Dendritic cell treated with granulocyte-macrophage colony-stimulating factor and Interleukin-4, amounts not matched to agents 40 ng/mL and 50 ng/mL, for 4 days (primary cell): ENCODE measurements around the gene CD247.
A peak's percentile ranks its signal among the peaks of the same experiment; 100 is the strongest.

Experiments used
- H3K27ac Mint-ChIP-seq: one replicate; pipeline ENCODE4 v1.8.0; 2022; ENCODE audit warnings: mild to moderate bottlenecking, mixed read lengths
- H3K27me3 Mint-ChIP-seq: one replicate; pipeline ENCODE4 v1.8.0; 2022; ENCODE audit warnings: mild to moderate bottlenecking, mixed read lengths
- H3K36me3 Mint-ChIP-seq: one replicate; pipeline ENCODE4 v1.8.0; 2022; ENCODE audit warnings: low read depth, mixed read lengths
- H3K4me1 Mint-ChIP-seq: one replicate; pipeline ENCODE4 v1.8.0; 2022; ENCODE audit warnings: low read depth, mixed read lengths
- H3K4me3 Mint-ChIP-seq: one replicate; pipeline ENCODE4 v1.8.0; 2022; ENCODE audit warnings: mild to moderate bottlenecking, moderate library complexity, mixed read lengths
- H3K9me3 Mint-ChIP-seq: one replicate; pipeline ENCODE4 v1.8.0; 2022; ENCODE audit warnings: mixed read lengths
- intact Hi-C: fragments of 100-400 bp; cut with micrococcal nuclease; formaldehyde crosslinking; loops from one replicate; pipeline ENCODE4 v1.15.0; 2022

The CD247 gene

GRCh38 chr1:167463080-167463479 is 55.2 kb downstream of the CD247 start:
- Mint-ChIP-seq H3K27ac (no peak overlapping the region), H3K4me1 (peaks cover 6% of the 10 kb centered on the region), H3K27me3 (peaks cover 5% of the 10 kb centered on the region), H3K4me3 (no peak overlapping the region), H3K9me3 (no peaks in the 10 kb centered on the region), H3K36me3 (no peaks in the 10 kb centered on the region)
- intact Hi-C loops: no loop called here

- H3K27me3 Mint-ChIP-seq: peaks cover 6% of the 10 kb centered on the region
- peaks cover 6% of the 10 kb centered on the region for H3K4me1 Mint-ChIP-seq
Measured at GRCh38 chr1:167462341-167462740, 56.0 kb downstream of the CD247 start.

GRCh38 chr1:167460836-167461235 is 57.5 kb downstream of the CD247 start:
- Mint-ChIP-seq H3K27me3 (peaks cover 19% of the 10 kb centered on the region), H3K27ac (no peak overlapping the region), H3K4me1 (peaks cover 15% of the 10 kb centered on the region), H3K36me3 (no peaks in the 10 kb centered on the region), H3K9me3 (no peaks in the 10 kb centered on the region), H3K4me3 (no peak overlapping the region)
- intact Hi-C loops: no loop called here

More at GRCh38 chr1:167462341-167462740, 56.0 kb downstream of the CD247 start:
- Mint-ChIP-seq H3K4me3 (no peak overlapping the region), H3K9me3 (no peaks in the 10 kb centered on the region), H3K27ac (no peak overlapping the region), H3K36me3 (no peaks in the 10 kb centered on the region)
- intact Hi-C loops: no loop called here

DNA sequence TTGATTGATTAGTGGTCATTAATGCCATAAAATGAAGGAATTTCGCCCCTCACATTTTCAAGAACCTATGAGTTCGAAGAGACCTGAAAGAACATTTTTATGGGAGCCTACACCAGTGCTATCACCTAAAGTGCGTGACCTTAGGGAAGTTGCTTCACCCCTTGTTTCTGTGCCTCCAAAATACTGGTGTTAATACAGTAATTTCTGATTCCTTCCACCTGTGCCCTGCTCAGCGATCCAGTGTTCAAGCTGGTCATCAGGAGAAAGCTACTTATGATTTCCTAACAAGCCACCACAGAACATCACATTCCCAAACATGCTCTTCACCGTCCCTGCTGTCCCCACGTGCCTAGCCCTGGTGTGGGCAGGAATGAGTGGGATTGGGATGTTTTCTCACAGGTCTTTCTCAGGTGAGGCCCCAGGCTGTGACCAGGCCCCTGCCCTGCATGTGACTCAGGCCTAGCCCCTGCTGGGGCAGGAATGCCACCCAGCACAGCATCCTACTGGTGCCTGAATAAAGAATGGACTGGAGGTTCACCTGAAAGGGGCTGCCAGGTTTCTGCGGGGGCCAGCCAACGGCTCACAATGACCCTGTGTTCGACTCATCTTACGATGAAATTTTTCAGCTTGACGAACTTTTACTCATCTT is 60.3 kb downstream of the CD247 start:
- Mint-ChIP-seq H3K36me3 (no peaks in the 10 kb centered on the region), H3K4me3 (no peak overlapping the region), H3K27me3 (peaks cover 19% of the 10 kb centered on the region), H3K27ac (no peak overlapping the region), H3K4me1 (peaks cover 9% of the 10 kb centered on the region), H3K9me3 (no peaks in the 10 kb centered on the region)
- intact Hi-C loops: loop anchor here (10.0 kb wide), 1 partner anchor 257 kb away; no protein-coding TSS in a partner anchor

GRCh38 chr1:167456926-167457325 is 61.4 kb downstream of the CD247 start:
- no peak overlapping the region for H3K4me3 Mint-ChIP-seq
- intact Hi-C loops: loop anchor here (10.0 kb wide), 1 partner anchor 258 kb away; no protein-coding TSS in a partner anchor
- peaks cover 17% of the 10 kb centered on the region for H3K27me3 Mint-ChIP-seq
- peaks cover 9% of the 10 kb centered on the region for H3K4me1 Mint-ChIP-seq
- H3K9me3 Mint-ChIP-seq: no peaks in the 10 kb centered on the region
- H3K36me3 Mint-ChIP-seq: no peaks in the 10 kb centered on the region
- no peak overlapping the region for H3K27ac Mint-ChIP-seq

DNA sequence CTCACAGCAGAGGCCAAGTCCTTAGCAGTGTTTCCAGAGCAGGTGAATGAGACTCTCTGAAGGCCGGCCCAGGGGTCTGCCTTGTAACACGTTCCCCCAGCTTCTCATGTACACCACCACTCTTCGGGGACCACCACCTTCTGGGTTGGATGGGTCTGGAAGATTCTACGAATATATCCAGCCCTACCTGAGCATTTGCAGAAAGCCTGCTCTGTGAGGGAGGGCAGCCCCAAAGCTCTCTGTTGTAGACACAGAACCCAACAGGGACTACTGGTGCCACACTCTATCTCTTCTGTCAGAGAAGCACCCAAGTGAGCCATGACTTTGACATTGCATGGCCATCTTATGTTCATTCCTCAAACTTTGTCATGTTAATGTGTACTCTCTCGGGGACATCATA is 61.8 kb downstream of the CD247 start:
- Mint-ChIP-seq H3K9me3 (no peaks in the 10 kb centered on the region), H3K36me3 (no peaks in the 10 kb centered on the region), H3K27me3 (peaks cover 17% of the 10 kb centered on the region), H3K27ac (peak overlapping the region; percentile 90), H3K4me1 (peaks cover 10% of the 10 kb centered on the region), H3K4me3 (peak overlapping the region; percentile 81)
- intact Hi-C loops: loop anchor here (10.0 kb wide), 1 partner anchor 258 kb away; no protein-coding TSS in a partner anchor

GRCh38 chr1:167455786-167456446 is 62.4 kb downstream of the CD247 start:
- H3K27ac Mint-ChIP-seq: peak overlapping the region; percentile 90
- H3K4me3 Mint-ChIP-seq: peak overlapping the region; percentile 81
- no peaks in the 10 kb centered on the region for H3K36me3 Mint-ChIP-seq
- peaks cover 16% of the 10 kb centered on the region for H3K4me1 Mint-ChIP-seq
- intact Hi-C loops: loop anchor here (10.0 kb wide), 1 partner anchor 259 kb away; no protein-coding TSS in a partner anchor
- no peaks in the 10 kb centered on the region for H3K9me3 Mint-ChIP-seq
- H3K27me3 Mint-ChIP-seq: peaks cover 17% of the 10 kb centered on the region

DNA sequence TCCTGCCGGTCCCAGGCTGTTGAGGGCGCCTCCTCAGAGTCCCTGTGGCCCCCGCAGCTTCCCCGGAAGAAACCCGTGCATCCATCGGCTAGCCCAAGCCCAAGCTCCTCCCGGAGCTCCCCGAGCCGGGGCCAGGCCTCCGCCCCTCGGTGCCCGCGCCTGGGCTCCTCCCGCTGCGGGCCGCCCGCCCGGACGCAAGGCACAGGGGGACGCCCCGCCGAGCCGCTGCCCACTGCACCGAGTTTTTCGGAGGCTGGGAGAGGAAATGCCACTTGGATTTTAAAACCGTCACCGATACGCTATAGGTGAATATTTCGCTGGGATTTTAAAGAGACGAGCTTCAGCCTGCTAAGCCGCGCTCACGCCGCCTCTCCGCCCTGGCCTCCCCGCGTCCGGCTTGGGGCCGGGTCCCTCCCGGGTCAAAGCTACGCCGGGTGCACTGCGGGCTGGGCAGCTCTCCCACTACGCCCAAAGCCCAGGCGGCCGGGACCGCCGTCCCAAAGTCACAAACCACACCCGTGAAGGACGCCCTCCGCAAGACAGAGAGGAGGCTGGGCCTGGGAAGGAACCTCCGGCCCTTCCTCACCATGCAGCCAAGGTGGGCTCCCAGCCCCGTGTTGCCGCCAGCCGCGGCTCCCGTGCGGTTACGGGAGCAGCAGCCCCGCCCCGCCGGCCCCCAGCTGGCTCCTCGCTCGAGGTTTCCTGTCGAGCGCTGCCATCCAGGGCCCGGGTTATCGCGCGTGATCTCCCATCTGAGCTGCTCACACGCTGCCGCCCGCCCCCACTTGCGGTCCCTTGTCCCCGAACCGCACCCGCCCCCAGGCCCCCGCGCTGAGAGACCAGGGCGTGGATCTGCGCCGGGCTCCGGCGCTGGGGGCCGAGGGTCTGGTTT is 63.2 kb downstream of the CD247 start:
- Mint-ChIP-seq H3K27ac (peak overlapping the region; percentile 90), H3K27me3 (peaks cover 17% of the 10 kb centered on the region), H3K9me3 (no peaks in the 10 kb centered on the region), H3K4me3 (peak overlapping the region; percentile 81), H3K36me3 (no peaks in the 10 kb centered on the region), H3K4me1 (peaks cover 19% of the 10 kb centered on the region)
- intact Hi-C loops: loop anchor here (5.0 to 10.0 kb wide), 2 partner anchors 87 to 260 kb away; no protein-coding TSS in a partner anchor

- peaks cover 19% of the 10 kb centered on the region for H3K4me1 Mint-ChIP-seq
- intact Hi-C loops: loop anchor here (5.0 to 10.0 kb wide), 2 partner anchors 88 to 260 kb away; no protein-coding TSS in a partner anchor
Measured at GRCh38 chr1:167454304-167454893, 63.9 kb downstream of the CD247 start.

GRCh38 chr1:167453123-167453522 is 65.2 kb downstream of the CD247 start:
- no peak overlapping the region for H3K27ac Mint-ChIP-seq
- intact Hi-C loops: loop anchor here (5.0 to 10.0 kb wide), 2 partner anchors 89 to 262 kb away; no protein-coding TSS in a partner anchor
- H3K4me3 Mint-ChIP-seq: no peak overlapping the region
- no peaks in the 10 kb centered on the region for H3K36me3 Mint-ChIP-seq
- peaks cover 29% of the 10 kb centered on the region for H3K4me1 Mint-ChIP-seq
- peaks cover 14% of the 10 kb centered on the region for H3K27me3 Mint-ChIP-seq
- H3K9me3 Mint-ChIP-seq: no peaks in the 10 kb centered on the region

More at GRCh38 chr1:167454304-167454893, 63.9 kb downstream of the CD247 start:
- Mint-ChIP-seq H3K4me3 (peak overlapping the region; percentile 81), H3K27me3 (peaks cover 17% of the 10 kb centered on the region), H3K9me3 (no peaks in the 10 kb centered on the region), H3K36me3 (no peaks in the 10 kb centered on the region), H3K27ac (peak overlapping the region; percentile 90)

- H3K36me3 Mint-ChIP-seq: no peaks in the 10 kb centered on the region
- no peaks in the 10 kb centered on the region for H3K9me3 Mint-ChIP-seq
- intact Hi-C loops: loop anchor here (5.0 to 10.0 kb wide), 2 partner anchors 90 to 262 kb away; no protein-coding TSS in a partner anchor
- no peak overlapping the region for H3K4me3 Mint-ChIP-seq
- no peak overlapping the region for H3K27ac Mint-ChIP-seq
- peaks cover 32% of the 10 kb centered on the region for H3K4me1 Mint-ChIP-seq
- peaks cover 13% of the 10 kb centered on the region for H3K27me3 Mint-ChIP-seq
Measured at GRCh38 chr1:167452483-167452882, 65.8 kb downstream of the CD247 start.

DNA sequence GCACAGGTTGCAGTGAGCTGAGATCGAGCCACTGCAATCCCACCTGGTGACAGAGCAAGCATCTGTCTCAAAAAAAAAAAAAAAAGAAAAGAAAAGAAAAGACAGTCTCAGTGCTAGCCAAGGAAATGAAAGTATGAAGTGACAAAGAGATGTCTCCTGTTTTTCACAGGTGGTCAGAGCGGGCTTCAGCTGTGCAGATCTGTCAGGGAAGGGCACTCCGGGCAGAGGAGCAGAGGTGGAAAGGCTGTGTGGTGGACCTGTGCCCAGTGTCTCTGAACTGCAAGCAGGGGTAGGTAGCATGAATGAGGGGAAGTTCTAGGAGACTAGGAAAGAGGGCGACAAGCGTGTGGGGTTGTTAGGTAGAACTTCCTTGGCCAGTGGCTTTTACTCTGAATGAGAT is 67.5 kb downstream of the CD247 start:
- peaks cover 35% of the 10 kb centered on the region for H3K4me1 Mint-ChIP-seq
- intact Hi-C loops: loop anchor here (5.0 to 10.0 kb wide), 2 partner anchors 91 to 264 kb away; no protein-coding TSS in a partner anchor
- H3K36me3 Mint-ChIP-seq: no peaks in the 10 kb centered on the region
- no peaks in the 10 kb centered on the region for H3K9me3 Mint-ChIP-seq
- H3K27me3 Mint-ChIP-seq: no peaks in the 10 kb centered on the region
- H3K4me3 Mint-ChIP-seq: no peak overlapping the region
- H3K27ac Mint-ChIP-seq: peak overlapping the region; percentile 3

DNA sequence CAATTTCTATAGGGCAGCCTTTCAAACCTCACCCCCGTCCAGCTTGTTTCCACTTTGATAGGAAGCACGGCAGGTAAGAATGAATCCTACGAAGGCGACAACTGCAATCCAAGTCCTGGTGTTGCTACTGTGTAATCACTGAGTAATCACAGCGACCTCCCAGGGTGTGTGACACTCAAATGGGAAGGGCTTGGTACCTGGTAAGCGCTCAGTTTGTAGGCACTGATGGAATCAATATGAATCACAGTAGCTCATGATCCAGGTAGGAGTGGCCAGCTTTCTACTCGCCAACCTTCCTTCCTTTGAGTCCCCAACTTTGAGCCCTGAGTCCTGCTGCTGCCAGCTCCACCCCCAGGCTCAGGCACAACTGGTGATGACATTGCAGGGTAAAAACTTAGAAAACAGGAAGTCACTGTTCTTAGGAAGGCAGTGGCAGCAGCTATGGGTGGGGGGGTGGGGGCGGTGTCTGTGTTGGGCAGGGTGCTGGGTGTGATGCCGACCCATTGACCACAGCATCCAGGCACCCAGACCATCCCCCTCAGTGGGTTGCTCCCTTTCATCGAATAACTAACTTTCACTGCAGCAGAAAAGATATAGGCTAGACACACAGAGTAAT is 70.7 kb downstream of the CD247 start:
- peak overlapping the region; percentile 48 for H3K4me3 Mint-ChIP-seq
- peak overlapping the region; percentile 88 for H3K27ac Mint-ChIP-seq
- H3K9me3 Mint-ChIP-seq: no peaks in the 10 kb centered on the region
- H3K36me3 Mint-ChIP-seq: no peaks in the 10 kb centered on the region
- H3K27me3 Mint-ChIP-seq: no peaks in the 10 kb centered on the region
- intact Hi-C loops: no loop called here
- peaks cover 47% of the 10 kb centered on the region for H3K4me1 Mint-ChIP-seq
